ENCODE results near the gene TAF1C. TPM values are rescaled to one million over a fixed set of nuclear protein-coding genes. Genes with fewer than 3 reads are reported as not detected.

The TAF1C gene
- total RNA-seq, 1 experiment from 2014 or later, result 31.9 TPM

- Histone ChIP-seq H3K4me3 (ENCODE audit: low read depth in 2 of 2, low read length in 2 of 2) (no peak overlapping the region), H3K36me3 (ENCODE audit: control insufficient read depth, insufficient read depth, low read length) (no peaks in the 10 kb centered on the region), H3K27ac (ENCODE audit: low read length) (no peak overlapping the region), H3K27me3 (ENCODE audit: control insufficient read depth, insufficient read depth, low read length) (no peaks in the 10 kb centered on the region), H3K9me3 (ENCODE audit: control insufficient read depth, insufficient read depth, low read depth, low read length) (no peaks in the 10 kb centered on the region), H3K4me1 (ENCODE audit: control insufficient read depth, insufficient read depth, low read length) (no peaks in the 10 kb centered on the region; the same call in 1 of the 2 replicates)
- no peak for ATAC-seq
- intact Hi-C loops (cut with micrococcal nuclease; ENCODE audit: unreplicated experiment) (no loop called here), in situ Hi-C loops (cut with HindIII; ENCODE audit: low pct_unique_long_range_greater_than_20kb, low sequenced_read_pairs) (no loop called here)
- TF ChIP-seq REST (IDR thresholded peaks at IDR 0.05; ENCODE audit: insufficient read depth in 1 of 2, low read depth in 2 of 2, low read length in 1 of 2), result no peak
- TF ChIP-seq, protein P1, sequence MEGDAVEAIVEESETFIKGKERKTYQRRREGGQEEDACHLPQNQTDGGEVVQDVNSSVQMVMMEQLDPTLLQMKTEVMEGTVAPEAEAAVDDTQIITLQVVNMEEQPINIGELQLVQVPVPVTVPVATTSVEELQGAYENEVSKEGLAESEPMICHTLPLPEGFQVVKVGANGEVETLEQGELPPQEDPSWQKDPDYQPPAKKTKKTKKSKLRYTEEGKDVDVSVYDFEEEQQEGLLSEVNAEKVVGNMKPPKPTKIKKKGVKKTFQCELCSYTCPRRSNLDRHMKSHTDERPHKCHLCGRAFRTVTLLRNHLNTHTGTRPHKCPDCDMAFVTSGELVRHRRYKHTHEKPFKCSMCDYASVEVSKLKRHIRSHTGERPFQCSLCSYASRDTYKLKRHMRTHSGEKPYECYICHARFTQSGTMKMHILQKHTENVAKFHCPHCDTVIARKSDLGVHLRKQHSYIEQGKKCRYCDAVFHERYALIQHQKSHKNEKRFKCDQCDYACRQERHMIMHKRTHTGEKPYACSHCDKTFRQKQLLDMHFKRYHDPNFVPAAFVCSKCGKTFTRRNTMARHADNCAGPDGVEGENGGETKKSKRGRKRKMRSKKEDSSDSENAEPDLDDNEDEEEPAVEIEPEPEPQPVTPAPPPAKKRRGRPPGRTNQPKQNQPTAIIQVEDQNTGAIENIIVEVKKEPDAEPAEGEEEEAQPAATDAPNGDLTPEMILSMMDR (IDR thresholded peaks at IDR 0.05), result no peak
- TF ChIP-seq POLR2AphosphoS5 (IDR thresholded peaks at IDR 0.05; ENCODE audit: low read depth, low read length), result no peak
- no peak for TF ChIP-seq TCF7L2 (IDR thresholded peaks at IDR 0.05; ENCODE audit: low read depth, low read length)
- no peak for TF ChIP-seq SIN3A (IDR thresholded peaks at IDR 0.05; ENCODE audit: borderline replicate concordance, insufficient read depth, low read depth, low read length)
- POLR2A ChIA-PET, result interaction anchor here (0.5 kb wide), 1 partner anchor 154 kb away, joined by 4 read pairs; no protein-coding TSS in a partner anchor
- CTCF ChIA-PET, result no interaction called here
- DNase-seq (ENCODE audit: low read depth, low spot score), result no peak
- BruUV-seq (replicated peaks), result no TSS peak
These were observed 49.0 kb downstream of the TAF1C start for GRCh38 chr16:84137769-84138357.

- Histone ChIP-seq H3K27me3 (ENCODE audit: control insufficient read depth, insufficient read depth, low read length) (no peaks in the 10 kb centered on the region), H3K36me3 (ENCODE audit: control insufficient read depth, insufficient read depth, low read length) (no peaks in the 10 kb centered on the region), H3K4me1 (ENCODE audit: control insufficient read depth, insufficient read depth, low read length) (no peaks in the 10 kb centered on the region; the same call in 1 of the 2 replicates), H3K27ac (ENCODE audit: low read length) (no peak overlapping the region), H3K4me3 (ENCODE audit: low read depth in 2 of 2, low read length in 2 of 2) (no peak overlapping the region), H3K9me3 (ENCODE audit: control insufficient read depth, insufficient read depth, low read depth, low read length) (no peaks in the 10 kb centered on the region)
- in situ Hi-C loops (cut with HindIII; ENCODE audit: low pct_unique_long_range_greater_than_20kb, low sequenced_read_pairs), result no loop called here
- intact Hi-C loops (cut with micrococcal nuclease; ENCODE audit: unreplicated experiment), result no loop called here
- no peak for ATAC-seq
- TF ChIP-seq REST (IDR thresholded peaks at IDR 0.05; ENCODE audit: insufficient read depth in 1 of 2, low read depth in 2 of 2, low read length in 1 of 2), result no peak
- TF ChIP-seq, protein P1 (IDR thresholded peaks at IDR 0.05), result no peak
- TF ChIP-seq POLR2AphosphoS5 (IDR thresholded peaks at IDR 0.05; ENCODE audit: low read depth, low read length), result no peak
- no peak for TF ChIP-seq SIN3A (IDR thresholded peaks at IDR 0.05; ENCODE audit: borderline replicate concordance, insufficient read depth, low read depth, low read length)
- TF ChIP-seq TCF7L2 (IDR thresholded peaks at IDR 0.05; ENCODE audit: low read depth, low read length), result no peak
- CTCF ChIA-PET, result no interaction called here
- DNase-seq (ENCODE audit: low read depth, low spot score), result no peak
- POLR2A ChIA-PET, result no interaction called here
- no TSS peak for BruUV-seq (replicated peaks)
These were observed 49.6 kb downstream of the TAF1C start for GRCh38 chr16:84137287-84137686.
